Measurements from ENCODE around the gene FBXW2. TPM values are rescaled to one million over a fixed set of nuclear protein-coding genes. Genes with fewer than 3 reads are reported as not detected.

Gene FBXW2
- total RNA-seq, 1 experiment from 2014 or later, result 17.0 TPM

DNA sequence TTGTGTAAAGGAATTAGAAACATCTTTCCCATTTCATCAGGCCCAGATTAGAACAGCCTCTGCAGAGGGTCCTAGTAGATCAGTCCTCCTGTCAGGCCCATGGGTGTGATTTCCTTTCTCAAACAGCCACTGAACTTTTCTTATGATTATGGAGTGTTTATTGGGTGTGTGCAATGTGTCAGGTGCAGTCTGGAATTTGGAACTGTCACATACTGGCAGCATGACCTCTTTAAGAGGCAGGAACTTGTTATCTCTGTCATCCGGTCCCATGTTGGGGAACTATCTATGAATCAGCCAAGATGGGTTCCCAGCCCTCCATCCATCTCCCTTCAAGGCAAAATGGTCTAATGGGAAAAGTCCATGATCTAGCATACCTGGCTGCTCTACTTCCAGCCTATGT, 67.3 kb downstream of the FBXW2 start:
- Histone ChIP-seq H3K27me3 (ENCODE audit: control insufficient read depth, insufficient read depth, low read length) (no peaks in the 10 kb centered on the region), H3K4me3 (ENCODE audit: insufficient read depth, low read depth, low read length) (no peak overlapping the region), H3K36me3 (replicated peaks; ENCODE audit: control insufficient read depth, insufficient read depth, low read length) (no peaks in the 10 kb centered on the region)
- no peak for DNase-seq

DNA sequence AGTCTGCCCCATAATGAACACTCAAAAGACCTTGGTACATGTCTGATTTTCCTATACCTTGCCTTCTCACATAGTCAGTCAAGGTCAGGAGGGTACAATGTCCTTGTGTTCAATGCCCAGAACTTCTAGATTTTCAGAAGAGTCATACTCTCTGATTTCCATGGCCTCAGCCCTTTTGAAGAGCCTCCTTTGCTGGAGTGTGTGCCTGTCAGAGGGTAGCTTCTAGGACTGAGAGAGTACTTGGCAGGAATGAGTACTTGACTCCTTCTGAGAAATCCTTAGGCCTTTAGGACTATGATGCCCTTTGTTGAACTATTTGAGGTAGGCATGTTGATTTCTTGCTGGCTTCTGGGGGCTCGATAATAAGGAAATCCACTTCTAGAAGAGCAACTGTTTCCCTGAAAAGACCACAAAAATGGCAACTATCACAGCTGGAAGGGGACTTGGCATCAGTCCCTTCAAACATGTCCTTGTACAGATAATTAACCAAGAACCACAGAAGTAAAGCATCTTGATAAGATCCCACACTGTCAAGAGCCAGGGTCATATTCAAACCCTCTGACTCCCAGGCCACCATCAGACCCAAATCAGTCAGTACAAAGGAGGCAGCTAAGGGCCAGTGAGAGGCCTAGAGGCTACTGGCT, 68.3 kb downstream of the FBXW2 start:
- Histone ChIP-seq H3K36me3 (replicated peaks; ENCODE audit: control insufficient read depth, insufficient read depth, low read length) (no peaks in the 10 kb centered on the region), H3K27me3 (ENCODE audit: control insufficient read depth, insufficient read depth, low read length) (no peaks in the 10 kb centered on the region), H3K4me3 (ENCODE audit: insufficient read depth, low read depth, low read length) (no peak overlapping the region)
- DNase-seq, result no peak

DNA sequence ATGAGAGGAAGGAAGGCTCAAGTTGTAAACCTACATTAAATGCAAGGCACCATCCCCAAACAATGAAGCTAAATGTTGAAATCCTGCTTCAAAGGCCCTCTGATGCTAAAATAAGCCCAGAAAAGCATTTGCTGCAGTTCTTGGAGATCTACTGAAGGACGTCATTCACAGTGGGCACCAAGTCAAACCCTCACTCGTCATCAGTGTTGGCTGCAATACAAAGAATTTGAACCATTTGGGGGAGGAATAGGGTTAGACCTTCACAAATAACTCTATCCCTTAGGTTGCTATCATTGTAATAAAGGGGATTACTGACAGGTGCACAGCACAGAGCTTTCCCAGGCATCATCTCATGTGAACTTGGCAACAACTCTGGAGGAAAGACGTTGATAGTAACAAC, 69.7 kb downstream of the FBXW2 start:
- no peaks in the 10 kb centered on the region for H3K36me3 ChIP-seq (replicated peaks; ENCODE audit: control insufficient read depth, insufficient read depth, low read length)
- no peak for DNase-seq
- no peaks in the 10 kb centered on the region for H3K27me3 ChIP-seq (ENCODE audit: control insufficient read depth, insufficient read depth, low read length)
- H3K4me3 ChIP-seq (ENCODE audit: insufficient read depth, low read depth, low read length), result no peak overlapping the region

DNA sequence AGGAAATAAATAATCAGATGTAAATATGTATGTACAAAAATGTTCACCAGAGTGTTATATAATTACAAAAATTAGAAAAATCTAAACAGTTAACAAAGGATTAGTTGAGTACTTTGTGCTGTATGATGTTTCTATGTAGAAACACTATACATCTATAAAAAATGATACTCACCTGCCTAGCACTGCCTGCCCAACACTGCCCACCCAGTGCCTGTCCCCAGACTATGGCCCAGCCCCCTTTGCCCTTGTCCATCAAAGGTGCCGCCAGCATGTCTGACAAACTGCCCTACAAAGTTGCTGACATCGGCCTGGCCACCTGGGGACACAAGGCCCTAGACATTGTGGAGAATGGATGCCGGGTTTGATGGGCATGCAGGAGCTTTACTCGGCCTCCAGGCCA, 72.8 kb downstream of the FBXW2 start:
- Histone ChIP-seq H3K27me3 (ENCODE audit: control insufficient read depth, insufficient read depth, low read length) (no peaks in the 10 kb centered on the region), H3K36me3 (replicated peaks; ENCODE audit: control insufficient read depth, insufficient read depth, low read length) (no peaks in the 10 kb centered on the region), H3K4me3 (ENCODE audit: insufficient read depth, low read depth, low read length) (no peak overlapping the region)
- no peak for DNase-seq

DNA sequence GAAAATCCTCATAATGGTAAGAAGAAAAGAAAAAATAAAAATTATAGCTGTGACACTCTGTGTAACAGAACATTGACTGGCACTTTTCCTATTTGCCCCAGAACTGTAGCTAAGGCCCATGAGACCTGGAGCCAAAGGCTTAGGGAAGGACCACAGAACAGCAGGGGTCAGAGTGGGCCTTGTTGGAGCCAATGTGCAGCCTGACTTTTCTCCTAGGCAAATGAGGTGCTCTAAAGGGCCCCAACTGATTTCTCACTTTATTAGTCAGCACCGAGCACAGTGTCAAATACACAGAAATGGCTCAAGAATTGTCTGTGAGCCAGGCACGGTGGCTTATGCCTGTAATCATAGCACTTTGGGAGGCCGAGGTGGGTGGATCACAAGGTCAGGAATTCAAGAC, 74.9 kb downstream of the FBXW2 start:
- H3K27me3 ChIP-seq (ENCODE audit: control insufficient read depth, insufficient read depth, low read length), result peaks cover 10% of the 10 kb centered on the region
- no peak overlapping the region for H3K4me3 ChIP-seq (ENCODE audit: insufficient read depth, low read depth, low read length)
- no peak for DNase-seq
- H3K36me3 ChIP-seq (replicated peaks; ENCODE audit: control insufficient read depth, insufficient read depth, low read length), result no peaks in the 10 kb centered on the region

DNA sequence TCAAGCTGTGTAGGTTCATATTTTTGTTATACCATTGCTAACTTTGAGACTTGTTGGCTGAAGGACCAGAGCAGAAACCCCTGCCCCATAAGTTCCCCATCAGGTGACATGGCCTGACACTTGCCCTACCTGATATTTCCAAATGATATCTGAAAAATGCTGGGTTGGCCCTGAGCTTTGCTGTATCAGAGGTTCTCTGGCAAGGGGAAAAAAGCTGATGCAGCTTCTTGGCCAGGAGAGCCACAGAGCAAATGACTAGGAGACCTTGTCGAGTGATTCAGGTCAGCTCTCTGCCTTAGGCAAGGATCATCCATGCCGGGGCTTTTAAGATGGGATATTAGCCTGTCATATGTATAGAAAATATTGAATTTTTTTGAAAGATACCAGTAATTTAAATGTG, 76.0 kb downstream of the FBXW2 start:
- no peak overlapping the region for H3K4me3 ChIP-seq (ENCODE audit: insufficient read depth, low read depth, low read length)
- no peaks in the 10 kb centered on the region for H3K36me3 ChIP-seq (replicated peaks; ENCODE audit: control insufficient read depth, insufficient read depth, low read length)
- peaks cover 21% of the 10 kb centered on the region for H3K27me3 ChIP-seq (ENCODE audit: control insufficient read depth, insufficient read depth, low read length)
- DNase-seq, result no peak

DNA sequence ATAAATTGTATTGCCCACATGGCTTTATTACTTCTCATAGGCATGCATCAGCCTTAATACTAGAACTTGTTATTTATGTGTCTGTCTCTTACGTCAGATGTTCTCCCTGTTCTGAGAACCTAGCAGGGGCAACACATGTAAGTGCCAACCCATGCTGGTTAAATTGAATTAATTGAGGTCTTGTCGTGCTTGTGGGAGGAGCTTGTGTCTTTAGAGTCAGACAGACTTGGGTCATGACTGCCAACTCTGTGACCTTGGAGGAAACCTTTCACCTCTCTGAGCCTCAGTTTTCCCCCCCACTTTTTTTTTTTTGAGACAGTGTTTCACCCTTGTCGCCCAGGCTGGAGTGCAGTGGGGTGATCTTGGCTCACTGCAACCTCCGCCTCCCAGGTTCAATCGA, 76.7 kb downstream of the FBXW2 start:
- DNase-seq, result no peak
- H3K4me3 ChIP-seq (ENCODE audit: insufficient read depth, low read depth, low read length), result no peak overlapping the region
- H3K27me3 ChIP-seq (ENCODE audit: control insufficient read depth, insufficient read depth, low read length), result peaks cover 21% of the 10 kb centered on the region
- no peaks in the 10 kb centered on the region for H3K36me3 ChIP-seq (replicated peaks; ENCODE audit: control insufficient read depth, insufficient read depth, low read length)

DNA sequence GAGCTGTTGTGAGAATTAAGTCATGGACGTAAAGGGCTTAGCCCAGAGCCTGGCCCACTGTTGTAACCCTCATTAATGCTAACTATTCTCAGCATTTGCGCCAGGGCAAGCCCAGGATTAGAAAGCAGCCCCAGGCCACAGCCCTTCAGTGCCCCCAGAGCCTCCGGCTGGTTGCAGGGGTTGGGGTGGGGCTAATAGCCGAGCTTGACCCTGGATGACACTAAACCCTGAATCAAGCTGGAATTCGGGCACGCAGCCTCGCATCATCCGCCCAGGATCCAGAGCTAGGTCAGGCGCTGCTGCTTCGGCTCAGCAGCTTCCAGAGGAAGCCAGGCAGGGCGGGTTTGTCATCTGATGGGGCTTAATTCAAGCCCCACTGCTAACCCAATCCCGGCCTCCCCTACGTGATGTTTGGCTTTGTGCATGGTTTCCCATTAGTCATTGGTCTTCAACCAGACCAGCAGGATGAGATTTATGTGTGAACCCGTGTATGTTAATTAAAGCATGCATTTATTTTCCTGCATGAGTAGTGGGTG, 77.8 kb downstream of the FBXW2 start:
- Histone ChIP-seq H3K4me3 (ENCODE audit: insufficient read depth, low read depth, low read length) (peak overlapping the region; percentile 76; the same call in 1 of the 2 replicates), H3K36me3 (replicated peaks; ENCODE audit: control insufficient read depth, insufficient read depth, low read length) (no peaks in the 10 kb centered on the region), H3K27me3 (ENCODE audit: control insufficient read depth, insufficient read depth, low read length) (peaks cover 21% of the 10 kb centered on the region)
- DNase-seq, result peak; percentile 64

DNA sequence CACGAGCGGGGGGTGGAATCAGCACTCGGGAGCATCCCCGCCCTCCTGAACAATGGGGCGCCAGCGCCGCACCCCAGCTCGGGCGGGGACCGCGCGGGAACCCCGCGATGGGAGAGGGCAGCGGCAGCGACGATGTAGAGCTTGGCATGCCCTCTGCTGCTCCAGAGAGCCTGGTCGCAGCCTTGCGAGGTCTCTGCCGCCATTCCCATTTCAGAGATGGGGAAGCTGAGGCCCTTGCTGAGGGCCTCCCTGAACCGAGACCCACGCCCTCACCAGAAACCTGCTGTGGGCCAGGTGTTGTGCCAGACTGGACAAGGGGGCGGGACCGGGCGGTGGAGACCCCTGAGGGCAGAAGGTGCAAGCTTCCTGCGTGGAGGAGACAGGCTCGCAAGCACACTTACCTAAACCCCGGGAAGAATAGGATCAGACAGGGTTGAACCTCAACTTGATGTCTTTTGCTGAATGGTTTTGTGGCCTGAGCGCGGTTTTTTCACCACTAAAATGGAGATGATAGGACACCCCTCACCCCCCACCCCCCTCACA, 78.3 kb downstream of the FBXW2 start:
- H3K27me3 ChIP-seq (ENCODE audit: control insufficient read depth, insufficient read depth, low read length), result peaks cover 21% of the 10 kb centered on the region
- no peaks in the 10 kb centered on the region for H3K36me3 ChIP-seq (replicated peaks; ENCODE audit: control insufficient read depth, insufficient read depth, low read length)
- peak overlapping the region; percentile 76 for H3K4me3 ChIP-seq (ENCODE audit: insufficient read depth, low read depth, low read length)
- peak; percentile 43 for DNase-seq

DNA sequence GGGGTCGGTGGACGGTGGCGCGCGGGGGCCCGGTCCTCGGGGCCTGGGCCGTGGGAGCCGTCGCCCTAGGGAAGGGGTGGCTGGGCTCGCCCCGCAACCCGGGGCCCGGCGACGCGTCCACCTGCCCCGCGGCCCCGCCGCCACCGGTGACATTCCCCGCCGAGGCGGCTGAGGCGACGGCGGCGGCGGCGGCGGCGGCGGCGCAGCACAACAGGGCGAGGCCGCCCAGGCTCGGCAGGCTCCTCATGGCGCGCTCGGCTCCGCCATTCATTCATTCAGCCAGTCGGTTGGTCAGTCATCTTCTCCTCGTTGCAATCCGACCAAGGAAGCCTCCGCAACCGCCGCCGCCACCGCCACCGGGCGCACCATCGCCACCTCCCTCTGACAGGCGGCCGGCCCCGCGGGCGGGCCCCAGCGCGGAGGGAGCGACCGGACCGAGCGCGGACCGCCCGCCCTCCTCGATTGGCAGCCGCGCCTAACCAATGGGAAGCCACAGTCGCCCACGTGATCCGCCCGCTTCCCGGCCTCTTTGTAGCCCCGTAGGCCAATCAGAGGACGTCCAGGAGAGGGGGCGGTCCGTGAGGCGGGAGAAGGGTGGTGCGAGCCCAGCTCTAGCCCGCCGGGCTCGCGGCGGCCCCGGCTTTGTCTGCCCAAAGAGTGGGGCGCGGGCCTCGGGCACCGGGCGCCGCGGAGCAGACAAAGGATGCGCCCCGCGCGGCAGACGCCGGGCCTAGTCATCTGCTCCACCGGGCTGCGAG, 78.9 kb downstream of the FBXW2 start, which contains the start of gene MEGF9:
Gene MEGF9 (minus strand): TSS at position 383 of the 758 bp plus-strand sequence. CDS start 112 bp downstream, at position 271.
- H3K4me3 ChIP-seq (ENCODE audit: insufficient read depth, low read depth, low read length), result peak within 1 kb of the TSS; percentile 76
- no peaks in the 10 kb centered on the region for H3K36me3 ChIP-seq (replicated peaks; ENCODE audit: control insufficient read depth, insufficient read depth, low read length)
- peaks cover 21% of the 10 kb centered on the region for H3K27me3 ChIP-seq (ENCODE audit: control insufficient read depth, insufficient read depth, low read length)

DNA sequence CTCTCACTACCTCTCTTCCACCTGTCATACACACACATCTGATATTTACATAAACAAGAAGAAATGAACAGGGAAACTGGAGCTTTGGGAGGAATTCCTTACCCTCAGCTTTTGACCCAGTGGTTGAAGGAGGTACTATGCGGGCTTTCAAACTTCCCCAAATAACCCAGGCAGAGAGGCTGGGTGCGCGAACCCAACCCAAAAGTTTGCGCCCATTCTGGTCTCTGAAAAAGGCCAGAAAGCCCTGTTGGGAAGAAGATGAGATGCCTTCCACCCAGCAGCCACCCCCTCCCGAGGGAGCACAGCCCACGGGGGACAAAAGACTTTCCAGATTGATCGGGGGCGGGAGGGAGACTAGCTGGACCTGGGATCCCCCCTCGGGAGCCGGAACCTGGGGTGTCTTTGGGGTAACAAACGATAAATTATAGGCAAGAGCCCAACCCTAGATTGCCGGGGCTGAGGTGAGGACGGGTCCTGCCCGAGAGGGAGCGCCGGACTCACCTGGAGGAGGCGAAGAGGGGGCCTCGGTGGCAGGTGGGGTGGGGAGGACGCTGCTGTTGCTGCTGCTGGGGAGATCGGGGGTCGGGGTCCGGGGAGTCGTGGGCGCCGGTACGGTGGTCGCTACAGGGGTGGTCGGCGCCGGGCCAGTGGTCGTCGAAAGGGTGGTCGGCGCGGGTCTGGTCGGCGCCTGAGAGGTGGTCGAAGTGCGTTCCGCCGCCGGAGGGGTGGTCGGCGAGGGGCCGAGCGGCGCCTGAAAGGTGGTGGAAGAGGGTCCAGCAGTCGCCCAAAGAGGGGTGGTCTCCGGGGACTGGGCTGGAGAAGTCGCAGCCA, 79.7 kb downstream of the FBXW2 start:
- H3K36me3 ChIP-seq (replicated peaks; ENCODE audit: control insufficient read depth, insufficient read depth, low read length), result no peaks in the 10 kb centered on the region
- H3K4me3 ChIP-seq (ENCODE audit: insufficient read depth, low read depth, low read length), result peak overlapping the region; percentile 54
- peaks cover 21% of the 10 kb centered on the region for H3K27me3 ChIP-seq (ENCODE audit: control insufficient read depth, insufficient read depth, low read length)
- DNase-seq, result peak; percentile 77

More for the DNA sequence above, 78.9 kb downstream of the FBXW2 start, which contains the start of gene MEGF9:
- DNase-seq, result peak; percentile 99

DNA sequence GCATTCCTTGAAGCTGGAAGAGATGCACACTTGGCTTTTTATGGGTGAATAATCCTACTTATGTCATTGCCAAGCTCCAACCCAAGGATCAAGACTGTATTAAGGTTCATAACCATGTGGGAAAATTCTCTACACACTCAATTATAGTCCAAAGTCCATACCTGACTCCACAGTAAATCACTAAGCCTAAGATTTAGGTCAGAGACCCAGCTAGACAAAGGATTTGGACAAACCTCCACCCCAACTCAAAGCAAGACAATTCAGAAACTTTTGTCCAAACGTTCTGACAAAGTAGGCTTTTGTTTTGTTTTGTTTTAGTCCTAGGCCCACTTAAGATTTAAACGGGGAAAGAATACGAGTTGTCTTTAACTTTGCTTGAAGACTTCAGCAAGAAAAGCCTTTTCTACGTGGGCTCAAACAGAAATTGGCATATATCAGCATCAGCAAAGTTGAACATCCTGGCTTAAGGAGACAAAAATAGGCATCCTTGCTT, 80.6 kb downstream of the FBXW2 start:
- peaks cover 21% of the 10 kb centered on the region for H3K27me3 ChIP-seq (ENCODE audit: control insufficient read depth, insufficient read depth, low read length)
- H3K4me3 ChIP-seq (ENCODE audit: insufficient read depth, low read depth, low read length), result no peak overlapping the region
- DNase-seq, result no peak
- no peaks in the 10 kb centered on the region for H3K36me3 ChIP-seq (replicated peaks; ENCODE audit: control insufficient read depth, insufficient read depth, low read length)

DNA sequence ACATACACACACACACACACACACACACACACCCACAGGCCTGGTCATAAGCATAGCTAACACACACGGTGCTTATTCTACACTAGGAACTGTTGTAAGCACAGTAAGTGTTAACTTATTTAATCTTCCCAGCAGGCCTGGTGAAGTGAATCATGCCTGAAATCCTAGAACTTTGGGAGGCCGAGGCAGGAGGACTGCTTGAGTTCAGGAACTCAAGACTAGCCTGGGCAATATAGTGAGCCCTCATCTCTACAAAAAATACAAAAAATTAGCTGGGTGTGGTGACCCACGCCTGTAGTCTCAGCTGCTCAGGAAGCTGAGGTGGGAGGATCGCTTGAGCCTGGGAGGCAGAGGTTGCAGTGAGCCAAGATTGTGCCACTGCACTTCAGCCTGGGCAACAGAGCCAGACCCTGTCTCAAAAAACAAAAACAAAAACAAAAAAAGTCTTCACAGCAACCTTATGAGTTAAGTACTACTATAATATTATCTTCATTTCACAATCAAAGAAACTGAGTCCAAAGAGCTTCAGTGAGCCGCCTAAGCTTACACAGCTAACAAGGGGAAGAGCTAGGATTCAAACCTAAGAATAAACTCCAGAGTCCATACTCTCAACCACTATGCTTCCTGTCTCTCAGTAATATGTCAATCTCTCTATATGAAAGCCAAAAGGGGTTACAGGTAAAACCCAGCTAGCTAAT, 81.2 kb downstream of the FBXW2 start:
- H3K27me3 ChIP-seq (ENCODE audit: control insufficient read depth, insufficient read depth, low read length), result peaks cover 21% of the 10 kb centered on the region
- DNase-seq, result no peak
- no peaks in the 10 kb centered on the region for H3K36me3 ChIP-seq (replicated peaks; ENCODE audit: control insufficient read depth, insufficient read depth, low read length)
- H3K4me3 ChIP-seq (ENCODE audit: insufficient read depth, low read depth, low read length), result no peak overlapping the region
